ENCODE data around the gene NUP42.

Gene NUP42

GRCh38 chr7:23183279-23184012 lies 1.6 kb downstream of the NUP42 start:
- peak overlapping the region; percentile 58 for H3K4me2 ChIP-seq (ENCODE audit: low read depth, low read length)
- no peaks in the 10 kb centered on the region for H3K9me3 ChIP-seq (replicated peaks; ENCODE audit: insufficient read depth, low read length)
- H3K4me1 ChIP-seq (ENCODE audit: low read length), result peaks cover 14% of the 10 kb centered on the region
- peak overlapping the region; percentile 81 for H3K4me3 ChIP-seq (ENCODE audit: low read length)
- no peaks in the 10 kb centered on the region for H3K27me3 ChIP-seq (replicated peaks; ENCODE audit: insufficient read depth, low read length)
- H3K9me2 ChIP-seq (replicated peaks; ENCODE audit: insufficient read depth, low read length), result no peaks in the 10 kb centered on the region
- TF ChIP-seq EZH2 (optimal IDR thresholded peaks at IDR 0.05; ENCODE audit: low read depth, low read length), result no peak
- no peak for TF ChIP-seq CTCF (IDR thresholded peaks at IDR 0.05; ENCODE audit: low read length)
- TF ChIP-seq EZH2phosphoT487 (IDR thresholded peaks at IDR 0.05; ENCODE audit: low read length), result no peak
- peaks cover 7% of the 10 kb centered on the region; the same call in 1 of the 2 replicates for H4K20me1 ChIP-seq (ENCODE audit: insufficient read depth, low read length)
- H3K36me3 ChIP-seq (replicated peaks; ENCODE audit: insufficient read depth, low read length), result peaks cover 18% of the 10 kb centered on the region; the same call in 1 of the 2 replicates
- no peak overlapping the region for H3K9ac ChIP-seq (ENCODE audit: low read length)
- peaks cover 64% of the 10 kb centered on the region for H3K79me2 ChIP-seq (ENCODE audit: low read length)
- H3F3A ChIP-seq (ENCODE audit: insufficient read depth, low read length), result peaks cover 19% of the 10 kb centered on the region
- H2AFZ ChIP-seq (ENCODE audit: low read length), result no peak overlapping the region
- no peak for DNase-seq
- H3K27ac ChIP-seq (ENCODE audit: low read length), result no peak overlapping the region

- Histone ChIP-seq H2AFZ (ENCODE audit: low read length) (no peak overlapping the region), H3F3A (ENCODE audit: insufficient read depth, low read length) (peaks cover 19% of the 10 kb centered on the region), H3K9me2 (replicated peaks; ENCODE audit: insufficient read depth, low read length) (no peaks in the 10 kb centered on the region), H3K4me2 (ENCODE audit: low read depth, low read length) (peak overlapping the region; percentile 58; the same call in 1 of the 2 replicates), H3K4me3 (ENCODE audit: low read length) (no peak overlapping the region), H4K20me1 (ENCODE audit: insufficient read depth, low read length) (peaks cover 7% of the 10 kb centered on the region; the same call in 1 of the 2 replicates), H3K4me1 (ENCODE audit: low read length) (peaks cover 14% of the 10 kb centered on the region), H3K9me3 (replicated peaks; ENCODE audit: insufficient read depth, low read length) (no peaks in the 10 kb centered on the region), H3K79me2 (ENCODE audit: low read length) (peaks cover 72% of the 10 kb centered on the region), H3K27me3 (replicated peaks; ENCODE audit: insufficient read depth, low read length) (no peaks in the 10 kb centered on the region), H3K9ac (ENCODE audit: low read length) (no peak overlapping the region), H3K27ac (ENCODE audit: low read length) (no peak overlapping the region), H3K36me3 (replicated peaks; ENCODE audit: insufficient read depth, low read length) (peaks cover 22% of the 10 kb centered on the region; the same call in 1 of the 2 replicates)
- TF ChIP-seq EZH2phosphoT487 (IDR thresholded peaks at IDR 0.05; ENCODE audit: low read length) (no peak), EZH2 (optimal IDR thresholded peaks at IDR 0.05; ENCODE audit: low read depth, low read length) (no peak), CTCF (IDR thresholded peaks at IDR 0.05; ENCODE audit: low read length) (no peak)
- no peak for DNase-seq
Measured at GRCh38 chr7:23184291-23184690, 2.4 kb downstream of the NUP42 start.

GRCh38 chr7:23184709-23185359 lies 3.0 kb downstream of the NUP42 start:
- Histone ChIP-seq H3K36me3 (replicated peaks; ENCODE audit: insufficient read depth, low read length) (peaks cover 22% of the 10 kb centered on the region; the same call in 1 of the 2 replicates), H3K9me3 (replicated peaks; ENCODE audit: insufficient read depth, low read length) (no peaks in the 10 kb centered on the region), H3K4me2 (ENCODE audit: low read depth, low read length) (no peak overlapping the region)

More at GRCh38 chr7:23184709-23185359, 3.0 kb downstream of the NUP42 start:
- Histone ChIP-seq H4K20me1 (ENCODE audit: insufficient read depth, low read length) (peaks cover 7% of the 10 kb centered on the region; the same call in 1 of the 2 replicates), H3K4me1 (ENCODE audit: low read length) (peaks cover 14% of the 10 kb centered on the region), H2AFZ (ENCODE audit: low read length) (no peak overlapping the region), H3K27ac (ENCODE audit: low read length) (no peak overlapping the region), H3K27me3 (replicated peaks; ENCODE audit: insufficient read depth, low read length) (no peaks in the 10 kb centered on the region), H3K79me2 (ENCODE audit: low read length) (peaks cover 75% of the 10 kb centered on the region), H3K9me2 (replicated peaks; ENCODE audit: insufficient read depth, low read length) (no peaks in the 10 kb centered on the region), H3K9ac (ENCODE audit: low read length) (no peak overlapping the region), H3K4me3 (ENCODE audit: low read length) (no peak overlapping the region), H3F3A (ENCODE audit: insufficient read depth, low read length) (peaks cover 19% of the 10 kb centered on the region)
- no peak for TF ChIP-seq EZH2phosphoT487 (IDR thresholded peaks at IDR 0.05; ENCODE audit: low read length)
- TF ChIP-seq CTCF (IDR thresholded peaks at IDR 0.05; ENCODE audit: low read length), result peak; percentile 47
- TF ChIP-seq EZH2 (optimal IDR thresholded peaks at IDR 0.05; ENCODE audit: low read depth, low read length), result no peak
- DNase-seq, result peak; percentile 9

Data from MM.1S (cell line).